Spleen (tissue), 7 donors: ENCODE measurements around the gene FGF22.

ENCODE experiments used
- POLR2A ChIP-seq, 3 donors: fragments of 450-650 bp; IDR thresholded peaks; one replicate each; pipeline ENCODE4 v1.5.1; 2017; ENCODE audit warnings: antibody characterized with exemption in 3 of 3, mild to moderate bottlenecking in 1 of 3
- POLR2AphosphoS5 ChIP-seq, 3 donors: sonication (generic); formaldehyde crosslinking; IDR thresholded peaks; one replicate each; pipeline ENCODE4 v1.5.1; 2017; ENCODE audit warnings: antibody characterized with exemption in 3 of 3
- TF ChIP-seq, protein P1 (sequence below), 11 experiments: fragments of 200-600 bp in 7 of 11; fragments of 450-650 bp in 4 of 11; sonication (generic) in 4 of 11; IDR thresholded peaks in 8 of 11; conservative IDR thresholded peaks in 3 of 11; 1 replicate in 7 of 11; 2 replicates in 4 of 11; pipeline versions ENCODE4 v1.4.0 to v1.8.0; 2016 to 2021; ENCODE audit warnings: antibody characterized with exemption in 11 of 11, inconsistent platforms in 4 of 11, mild to moderate bottlenecking in 1 of 11
- donor health status: DM: no; HTN: no; CAD: no; lungs with moderate emphysema.
- donor health status: DM: no; HTN: no; CAD: no.
- donor health status: DM: no; HTN: no; CAD: no.

DNA sequence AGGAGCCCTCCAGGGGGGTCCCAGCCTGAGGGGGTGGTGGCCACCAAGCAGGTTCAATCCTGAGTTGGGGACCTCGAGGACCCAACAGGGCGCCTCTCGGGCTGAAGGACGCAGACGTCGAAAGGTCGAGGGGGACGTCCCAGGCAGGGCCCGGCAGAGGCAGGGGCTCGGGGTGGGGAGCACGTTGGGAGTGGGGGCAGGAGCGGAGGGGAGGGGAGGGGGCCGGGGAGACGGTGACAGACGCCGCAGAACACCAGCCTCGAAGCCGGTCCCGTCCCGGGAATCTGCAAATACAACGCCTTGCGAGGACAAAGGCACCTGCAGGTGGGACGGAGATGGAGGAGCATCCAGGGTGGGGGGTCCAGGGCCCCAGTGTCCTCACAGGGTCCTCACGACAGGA is 4.1 kb downstream of the FGF22 start:
- TF ChIP-seq, protein P1, sequence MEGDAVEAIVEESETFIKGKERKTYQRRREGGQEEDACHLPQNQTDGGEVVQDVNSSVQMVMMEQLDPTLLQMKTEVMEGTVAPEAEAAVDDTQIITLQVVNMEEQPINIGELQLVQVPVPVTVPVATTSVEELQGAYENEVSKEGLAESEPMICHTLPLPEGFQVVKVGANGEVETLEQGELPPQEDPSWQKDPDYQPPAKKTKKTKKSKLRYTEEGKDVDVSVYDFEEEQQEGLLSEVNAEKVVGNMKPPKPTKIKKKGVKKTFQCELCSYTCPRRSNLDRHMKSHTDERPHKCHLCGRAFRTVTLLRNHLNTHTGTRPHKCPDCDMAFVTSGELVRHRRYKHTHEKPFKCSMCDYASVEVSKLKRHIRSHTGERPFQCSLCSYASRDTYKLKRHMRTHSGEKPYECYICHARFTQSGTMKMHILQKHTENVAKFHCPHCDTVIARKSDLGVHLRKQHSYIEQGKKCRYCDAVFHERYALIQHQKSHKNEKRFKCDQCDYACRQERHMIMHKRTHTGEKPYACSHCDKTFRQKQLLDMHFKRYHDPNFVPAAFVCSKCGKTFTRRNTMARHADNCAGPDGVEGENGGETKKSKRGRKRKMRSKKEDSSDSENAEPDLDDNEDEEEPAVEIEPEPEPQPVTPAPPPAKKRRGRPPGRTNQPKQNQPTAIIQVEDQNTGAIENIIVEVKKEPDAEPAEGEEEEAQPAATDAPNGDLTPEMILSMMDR (IDR thresholded peaks at IDR 0.05 in 8 of 11, conservative IDR thresholded peaks at IDR 0.05 in 3 of 11), result no peak
- TF ChIP-seq POLR2AphosphoS5 (IDR thresholded peaks at IDR 0.05) (no peak), POLR2A (IDR thresholded peaks at IDR 0.05) (no peak)
